Panc1 (cell line): ENCODE data around the gene TSC22D1. TPM values are rescaled to one million over a fixed set of nuclear protein-coding genes. Genes with fewer than 3 reads are reported as not detected.

Experiments
- ATAC-seq: fragments of 200-7000 bp; cut with Tn5 transposase; 2 replicates; pipeline ENCODE4 v1.9.1; 2020; ENCODE audit warnings: mild to moderate bottlenecking, moderate library complexity
- BruUV-seq: library from RNA; stranded (reverse); fragments of 400-500 nt; replicated peaks from 2 replicates; lab custom pipeline; 2021; lab: Mats Ljungman, UMichigan
- CTCF ChIA-PET: fragments of 300-600 bp; sonication (Branson Sonifier 250); formaldehyde crosslinking; loops from one replicate; lab custom pipeline; 2022; ENCODE audit warnings: antibody characterized with exemption; lab: Charles Lee
- POLR2A ChIA-PET: fragments of 300-600 bp; sonication (Branson Sonifier 250); formaldehyde crosslinking; loops from one replicate; lab custom pipeline; 2022; ENCODE audit warnings: antibody characterized with exemption; lab: Charles Lee
- DNase-seq: peaks from one replicate; pipeline ENCODE4 v3.0.0-alpha.2; 2010; ENCODE audit warnings: low read depth, low spot score
- H3K27ac ChIP-seq: 2 replicates; pipeline ENCODE4 v1.5.1; 2011; ENCODE audit warnings: mild to moderate bottlenecking, low read length, inconsistent platforms
- H3K27me3 ChIP-seq: fragments of 200-500 bp; sonication (Bioruptor generic); 2 replicates; pipeline ENCODE4 v1.6.0; 2014; ENCODE audit warnings: low read length, inconsistent platforms; ENCODE audit not compliant: control insufficient read depth, insufficient read depth
- H3K36me3 ChIP-seq: fragments of 200-500 bp; sonication (Bioruptor generic); 2 replicates; pipeline ENCODE4 v1.5.1; 2014; ENCODE audit warnings: inconsistent platforms, mild to moderate bottlenecking, low read length, moderate library complexity; ENCODE audit not compliant: control insufficient read depth, insufficient read depth
- H3K4me1 ChIP-seq: 2 replicates; pipeline ENCODE4 v1.5.1; 2011; ENCODE audit warnings: inconsistent platforms, mild to moderate bottlenecking, low read length, moderate library complexity; ENCODE audit not compliant: control insufficient read depth, insufficient read depth
- H3K4me3 ChIP-seq, 2 experiments: 2 replicates each; pipeline ENCODE4 v1.5.1; 2011 to 2012; ENCODE audit warnings: low read depth in 2 of 2, low read length in 2 of 2, mild to moderate bottlenecking in 2 of 2, inconsistent platforms in 1 of 2, moderate library complexity in 1 of 2
- H3K9me3 ChIP-seq: fragments of 200-500 bp; sonication (Bioruptor generic); 2 replicates; pipeline ENCODE4 v1.5.1; 2014; ENCODE audit warnings: low read depth, mild to moderate bottlenecking, inconsistent platforms, low read length, moderate library complexity; ENCODE audit not compliant: control insufficient read depth, insufficient read depth
- POLR2AphosphoS5 ChIP-seq: IDR thresholded peaks from 2 replicates; pipeline ENCODE4 v1.6.1; 2012; ENCODE audit warnings: mild to moderate bottlenecking, low read depth, low read length, moderate library complexity
- SIN3A ChIP-seq: IDR thresholded peaks from 2 replicates; pipeline ENCODE4 v1.6.1; 2012; ENCODE audit warnings: low read depth, mild to moderate bottlenecking, low read length, moderate library complexity, borderline replicate concordance; ENCODE audit not compliant: insufficient read depth
- TCF7L2 ChIP-seq: IDR thresholded peaks from 2 replicates; pipeline ENCODE4 v1.6.1; 2011; ENCODE audit warnings: mild to moderate bottlenecking, low read depth, low read length, inconsistent platforms
- in situ Hi-C: cut with HindIII; loops from 2 replicates; pipeline ENCODE4 v1.10.0; 2016; ENCODE audit warnings: low sequenced_read_pairs, low pct_unique_long_range_greater_than_20kb
- intact Hi-C: fragments of 100-400 bp; cut with micrococcal nuclease; formaldehyde crosslinking; loops from one replicate; pipeline ENCODE4 v1.10.0; 2022; ENCODE audit not compliant: unreplicated experiment
- total RNA-seq: library from RNA; stranded (reverse); gene quantifications from one replicate; pipeline ENCODE4 v1.2.1, GENCODE V29; 2021; ENCODE audit not compliant: unreplicated experiment
- TF ChIP-seq, protein P1 (sequence below), 2 experiments: IDR thresholded peaks; 2 replicates each; pipeline ENCODE4 v1.6.1; 2011 to 2012; ENCODE audit warnings: low read depth in 2 of 2, control low read depth in 1 of 2, low read length in 1 of 2, mild to moderate bottlenecking in 1 of 2, moderate library complexity in 1 of 2; ENCODE audit not compliant: insufficient read depth in 1 of 2
- TF ChIP-seq, protein P2 (sequence below): fragments of 450-650 bp; IDR thresholded peaks from 2 replicates; pipeline ENCODE4 v1.5.1; 2017; ENCODE audit warnings: mild to moderate bottlenecking

The TSC22D1 gene
- total RNA-seq, 1 experiment from 2014 or later: 31.8 TPM

DNA sequence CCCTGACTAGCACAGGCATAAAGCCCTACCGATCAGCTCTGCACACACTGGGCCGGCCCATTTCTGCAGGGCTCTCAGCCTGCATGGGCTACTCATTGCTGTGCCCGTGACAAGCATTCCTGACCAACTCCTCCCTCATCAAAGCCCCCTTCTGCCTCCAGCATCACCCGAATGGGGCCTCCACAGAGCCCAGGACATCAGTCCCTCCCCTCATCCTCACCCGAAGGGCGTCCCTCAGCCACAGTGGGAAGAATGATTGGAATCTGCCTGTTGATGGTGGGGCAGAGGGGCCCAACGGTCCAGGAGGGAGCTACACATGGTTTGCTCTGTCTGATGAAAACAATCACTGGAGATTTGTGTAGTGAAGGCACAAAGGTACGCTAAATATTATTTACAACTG is 158.7 kb downstream of the TSC22D1 start:
- Histone ChIP-seq H3K36me3 (no peaks in the 10 kb centered on the region), H3K27me3 (no peaks in the 10 kb centered on the region), H3K4me1 (no peaks in the 10 kb centered on the region), H3K27ac (no peak overlapping the region), H3K4me3 (no peak overlapping the region), H3K9me3 (no peaks in the 10 kb centered on the region)
- TF ChIP-seq, protein P1, sequence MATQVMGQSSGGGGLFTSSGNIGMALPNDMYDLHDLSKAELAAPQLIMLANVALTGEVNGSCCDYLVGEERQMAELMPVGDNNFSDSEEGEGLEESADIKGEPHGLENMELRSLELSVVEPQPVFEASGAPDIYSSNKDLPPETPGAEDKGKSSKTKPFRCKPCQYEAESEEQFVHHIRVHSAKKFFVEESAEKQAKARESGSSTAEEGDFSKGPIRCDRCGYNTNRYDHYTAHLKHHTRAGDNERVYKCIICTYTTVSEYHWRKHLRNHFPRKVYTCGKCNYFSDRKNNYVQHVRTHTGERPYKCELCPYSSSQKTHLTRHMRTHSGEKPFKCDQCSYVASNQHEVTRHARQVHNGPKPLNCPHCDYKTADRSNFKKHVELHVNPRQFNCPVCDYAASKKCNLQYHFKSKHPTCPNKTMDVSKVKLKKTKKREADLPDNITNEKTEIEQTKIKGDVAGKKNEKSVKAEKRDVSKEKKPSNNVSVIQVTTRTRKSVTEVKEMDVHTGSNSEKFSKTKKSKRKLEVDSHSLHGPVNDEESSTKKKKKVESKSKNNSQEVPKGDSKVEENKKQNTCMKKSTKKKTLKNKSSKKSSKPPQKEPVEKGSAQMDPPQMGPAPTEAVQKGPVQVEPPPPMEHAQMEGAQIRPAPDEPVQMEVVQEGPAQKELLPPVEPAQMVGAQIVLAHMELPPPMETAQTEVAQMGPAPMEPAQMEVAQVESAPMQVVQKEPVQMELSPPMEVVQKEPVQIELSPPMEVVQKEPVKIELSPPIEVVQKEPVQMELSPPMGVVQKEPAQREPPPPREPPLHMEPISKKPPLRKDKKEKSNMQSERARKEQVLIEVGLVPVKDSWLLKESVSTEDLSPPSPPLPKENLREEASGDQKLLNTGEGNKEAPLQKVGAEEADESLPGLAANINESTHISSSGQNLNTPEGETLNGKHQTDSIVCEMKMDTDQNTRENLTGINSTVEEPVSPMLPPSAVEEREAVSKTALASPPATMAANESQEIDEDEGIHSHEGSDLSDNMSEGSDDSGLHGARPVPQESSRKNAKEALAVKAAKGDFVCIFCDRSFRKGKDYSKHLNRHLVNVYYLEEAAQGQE (IDR thresholded peaks at IDR 0.05; ENCODE audit: insufficient read depth in 1 of 2, low read depth in 2 of 2, low read length in 1 of 2): no peak
- TF ChIP-seq TCF7L2 (no peak), POLR2AphosphoS5 (no peak), SIN3A (no peak)
- TF ChIP-seq, protein P2, sequence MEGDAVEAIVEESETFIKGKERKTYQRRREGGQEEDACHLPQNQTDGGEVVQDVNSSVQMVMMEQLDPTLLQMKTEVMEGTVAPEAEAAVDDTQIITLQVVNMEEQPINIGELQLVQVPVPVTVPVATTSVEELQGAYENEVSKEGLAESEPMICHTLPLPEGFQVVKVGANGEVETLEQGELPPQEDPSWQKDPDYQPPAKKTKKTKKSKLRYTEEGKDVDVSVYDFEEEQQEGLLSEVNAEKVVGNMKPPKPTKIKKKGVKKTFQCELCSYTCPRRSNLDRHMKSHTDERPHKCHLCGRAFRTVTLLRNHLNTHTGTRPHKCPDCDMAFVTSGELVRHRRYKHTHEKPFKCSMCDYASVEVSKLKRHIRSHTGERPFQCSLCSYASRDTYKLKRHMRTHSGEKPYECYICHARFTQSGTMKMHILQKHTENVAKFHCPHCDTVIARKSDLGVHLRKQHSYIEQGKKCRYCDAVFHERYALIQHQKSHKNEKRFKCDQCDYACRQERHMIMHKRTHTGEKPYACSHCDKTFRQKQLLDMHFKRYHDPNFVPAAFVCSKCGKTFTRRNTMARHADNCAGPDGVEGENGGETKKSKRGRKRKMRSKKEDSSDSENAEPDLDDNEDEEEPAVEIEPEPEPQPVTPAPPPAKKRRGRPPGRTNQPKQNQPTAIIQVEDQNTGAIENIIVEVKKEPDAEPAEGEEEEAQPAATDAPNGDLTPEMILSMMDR: no peak
- CTCF ChIA-PET: no interaction called here
- in situ Hi-C loops: no loop called here
- ATAC-seq (no peak), DNase-seq (no peak)
- POLR2A ChIA-PET: no interaction called here
- intact Hi-C loops: no loop called here
- BruUV-seq: no TSS peak

DNA sequence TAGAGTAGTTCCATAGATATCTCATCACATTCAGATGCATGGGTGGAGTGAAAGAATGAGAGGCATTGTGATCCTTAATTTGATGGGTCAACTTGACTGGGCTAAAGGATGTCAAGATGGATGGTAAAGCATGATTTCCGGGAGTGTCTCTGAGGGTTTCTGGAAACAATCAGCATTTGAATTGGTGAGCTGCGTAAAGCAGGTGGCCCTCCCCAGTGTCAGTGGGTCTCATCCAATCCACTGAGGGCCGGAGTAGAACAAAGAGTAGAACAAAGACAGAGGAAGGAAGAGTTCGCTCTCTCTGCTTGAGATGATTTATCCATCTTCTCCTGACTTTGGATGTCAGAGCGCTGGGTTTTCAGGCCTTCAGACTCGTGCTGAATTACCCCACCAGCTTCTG is 159.4 kb downstream of the TSC22D1 start:
- ChIA-PET POLR2A (interaction anchor here (0.7 kb wide), 1 partner anchor 671 kb away, joined by 4 read pairs; no protein-coding TSS in a partner anchor), CTCF (no interaction called here)
- no peak overlapping the region for H3K4me3 ChIP-seq
- H3K4me1 ChIP-seq: no peaks in the 10 kb centered on the region
- in situ Hi-C loops: no loop called here
- no TSS peak for BruUV-seq
- DNase-seq: no peak
- H3K9me3 ChIP-seq: no peaks in the 10 kb centered on the region
- no peak for ATAC-seq
- intact Hi-C loops: no loop called here
- TF ChIP-seq POLR2AphosphoS5: no peak
- TF ChIP-seq, protein P2: no peak
- no peak for TF ChIP-seq TCF7L2
- no peak for TF ChIP-seq SIN3A
- TF ChIP-seq, protein P1 (IDR thresholded peaks at IDR 0.05; ENCODE audit: insufficient read depth in 1 of 2, low read depth in 2 of 2, low read length in 1 of 2): no peak
- H3K27ac ChIP-seq: no peak overlapping the region
- H3K27me3 ChIP-seq: no peaks in the 10 kb centered on the region
- no peaks in the 10 kb centered on the region for H3K36me3 ChIP-seq
